NCI-H345 (cell line): ENCODE measurements around the gene ABCA12.
"Not testable (repeated sequence)": the region's sequence is repeated elsewhere in the genome, so short reads cannot be mapped to it uniquely, and the experiment has no call there.

ENCODE experiments used
- DNase-seq: peaks from one replicate; lab custom pipeline; 2025; lab: John Stamatoyannopoulos, UW

ABCA12 gene, protein sequence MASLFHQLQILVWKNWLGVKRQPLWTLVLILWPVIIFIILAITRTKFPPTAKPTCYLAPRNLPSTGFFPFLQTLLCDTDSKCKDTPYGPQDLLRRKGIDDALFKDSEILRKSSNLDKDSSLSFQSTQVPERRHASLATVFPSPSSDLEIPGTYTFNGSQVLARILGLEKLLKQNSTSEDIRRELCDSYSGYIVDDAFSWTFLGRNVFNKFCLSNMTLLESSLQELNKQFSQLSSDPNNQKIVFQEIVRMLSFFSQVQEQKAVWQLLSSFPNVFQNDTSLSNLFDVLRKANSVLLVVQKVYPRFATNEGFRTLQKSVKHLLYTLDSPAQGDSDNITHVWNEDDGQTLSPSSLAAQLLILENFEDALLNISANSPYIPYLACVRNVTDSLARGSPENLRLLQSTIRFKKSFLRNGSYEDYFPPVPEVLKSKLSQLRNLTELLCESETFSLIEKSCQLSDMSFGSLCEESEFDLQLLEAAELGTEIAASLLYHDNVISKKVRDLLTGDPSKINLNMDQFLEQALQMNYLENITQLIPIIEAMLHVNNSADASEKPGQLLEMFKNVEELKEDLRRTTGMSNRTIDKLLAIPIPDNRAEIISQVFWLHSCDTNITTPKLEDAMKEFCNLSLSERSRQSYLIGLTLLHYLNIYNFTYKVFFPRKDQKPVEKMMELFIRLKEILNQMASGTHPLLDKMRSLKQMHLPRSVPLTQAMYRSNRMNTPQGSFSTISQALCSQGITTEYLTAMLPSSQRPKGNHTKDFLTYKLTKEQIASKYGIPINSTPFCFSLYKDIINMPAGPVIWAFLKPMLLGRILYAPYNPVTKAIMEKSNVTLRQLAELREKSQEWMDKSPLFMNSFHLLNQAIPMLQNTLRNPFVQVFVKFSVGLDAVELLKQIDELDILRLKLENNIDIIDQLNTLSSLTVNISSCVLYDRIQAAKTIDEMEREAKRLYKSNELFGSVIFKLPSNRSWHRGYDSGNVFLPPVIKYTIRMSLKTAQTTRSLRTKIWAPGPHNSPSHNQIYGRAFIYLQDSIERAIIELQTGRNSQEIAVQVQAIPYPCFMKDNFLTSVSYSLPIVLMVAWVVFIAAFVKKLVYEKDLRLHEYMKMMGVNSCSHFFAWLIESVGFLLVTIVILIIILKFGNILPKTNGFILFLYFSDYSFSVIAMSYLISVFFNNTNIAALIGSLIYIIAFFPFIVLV (N-terminal part only)

GRCh38 chr2:215138479-215138878, at the start of gene ABCA12:
Gene ABCA12 (minus strand): TSS chr2:215138626. CDS start chr2:215138208, 418 bp downstream.
- DNase-seq = no peak

DNA sequence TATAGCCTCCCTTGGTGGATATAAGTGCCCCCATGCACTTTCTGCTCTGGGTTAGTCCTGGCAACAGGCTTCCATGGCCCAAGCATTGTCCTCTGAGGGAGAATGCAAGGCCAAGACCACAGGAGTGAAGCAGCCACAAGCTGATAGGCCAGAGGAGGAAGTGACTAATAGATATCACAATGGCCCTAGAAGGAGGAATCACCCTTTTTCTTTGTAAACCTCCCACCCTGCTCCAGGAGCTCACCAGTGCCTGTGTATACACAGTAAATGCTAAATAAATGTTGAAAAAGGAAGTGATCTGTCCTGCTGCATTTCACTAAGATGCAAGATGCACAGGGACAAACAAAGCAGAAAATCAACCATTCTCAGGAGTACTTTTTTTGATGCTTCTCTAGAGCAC, 49.7 kb upstream of the ABCA12 start:
- no peak for DNase-seq

- DNase-seq = no peak
Measured at GRCh38 chr2:215186021-215186420, 47.6 kb upstream of the ABCA12 start.

DNA sequence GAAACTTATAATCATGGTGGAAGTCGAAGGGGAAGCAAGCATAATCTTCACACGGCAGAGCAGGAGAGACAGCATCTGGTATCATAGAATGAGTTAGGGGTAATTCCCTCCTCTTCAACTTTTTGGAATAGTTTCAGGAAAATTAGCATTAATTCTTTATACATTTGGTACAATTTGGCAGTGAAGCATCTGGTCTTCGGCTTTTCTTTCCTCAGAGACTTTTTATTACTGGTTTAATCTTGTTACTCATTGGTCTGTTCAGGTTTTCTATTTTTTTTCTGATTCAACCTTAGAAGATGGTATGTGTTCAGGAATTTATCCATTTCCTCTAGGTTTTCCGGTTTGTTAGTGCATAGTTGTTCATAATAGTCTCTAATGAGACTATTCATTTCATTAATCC, 39.7 kb upstream of the ABCA12 start:
- DNase-seq = no peak

- DNase-seq = no peak
Measured at GRCh38 chr2:215171796-215172195, 33.4 kb upstream of the ABCA12 start.

- no peak for DNase-seq
Measured at GRCh38 chr2:215171151-215171550, 32.7 kb upstream of the ABCA12 start.

GRCh38 chr2:215166505-215166904, 28.1 kb upstream of the ABCA12 start:
- not testable (repeated sequence) for DNase-seq

DNA sequence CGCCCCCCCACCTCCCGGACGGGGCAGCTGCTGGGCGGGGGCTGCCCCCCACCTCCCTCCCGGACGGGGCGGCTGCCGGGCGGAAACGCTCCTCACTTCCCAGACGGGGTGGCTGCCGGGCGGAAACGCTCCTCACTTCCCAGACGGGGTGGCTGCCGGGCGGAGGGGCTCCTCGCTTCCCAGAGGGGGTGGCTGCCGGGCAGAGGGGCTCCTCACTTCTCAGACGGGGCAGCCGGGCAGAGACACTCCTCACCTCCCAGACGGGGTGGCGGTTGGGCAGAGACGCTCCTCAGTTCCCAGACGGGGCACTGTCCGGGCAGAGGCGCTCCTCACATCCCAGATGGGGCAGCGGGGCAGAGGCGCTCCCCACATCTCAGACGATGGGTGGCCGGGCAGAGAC, 24.9 kb upstream of the ABCA12 start:
- DNase-seq = not testable (repeated sequence)

DNA sequence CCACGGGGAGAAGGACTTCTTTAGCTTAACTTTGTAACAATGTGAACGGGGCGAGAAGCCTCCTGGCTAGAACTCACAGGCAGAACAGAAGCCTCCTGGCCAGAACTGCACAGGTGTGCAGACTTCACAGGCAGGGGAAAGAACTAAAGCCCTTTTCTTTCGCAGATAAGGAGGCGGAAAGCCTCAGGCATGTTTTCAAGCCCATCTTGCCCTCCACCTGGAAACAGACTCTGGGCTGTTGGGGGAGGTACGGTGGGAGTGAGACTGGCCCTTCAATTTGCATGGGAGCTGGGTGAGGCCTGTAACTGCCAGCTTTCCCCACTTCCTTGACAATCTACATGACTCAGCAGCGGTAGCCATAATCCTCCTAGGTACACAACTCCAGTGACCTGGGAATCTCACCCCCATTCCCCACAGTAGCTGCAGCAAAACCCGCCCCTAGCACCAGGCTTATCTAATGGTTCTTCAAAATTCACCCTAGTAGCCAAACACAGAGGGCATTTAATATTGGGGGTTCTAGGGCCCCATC, 22.9 kb upstream of the ABCA12 start:
- no peak for DNase-seq

DNA sequence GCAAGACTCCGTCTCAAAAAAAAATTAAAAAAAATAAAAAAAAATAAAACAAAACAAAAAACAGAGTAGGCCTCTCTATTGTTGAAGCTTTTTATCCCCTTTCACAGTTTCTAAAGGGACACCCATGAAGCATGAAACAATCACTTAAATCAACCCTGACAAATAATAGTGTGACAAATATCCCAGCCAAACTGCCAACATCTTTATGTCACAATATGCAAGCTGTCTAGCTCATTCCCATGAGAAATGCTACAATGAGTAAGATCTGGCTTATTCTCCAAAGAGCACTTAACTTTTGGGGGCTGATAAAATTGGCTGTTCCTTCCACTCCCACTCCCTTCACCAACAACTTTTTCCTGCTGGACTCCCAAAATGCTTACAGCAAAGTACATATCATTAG, 21.7 kb upstream of the ABCA12 start:
- no peak for DNase-seq

- no peak for DNase-seq
Measured at GRCh38 chr2:215156453-215156852, 18.0 kb upstream of the ABCA12 start.

DNA sequence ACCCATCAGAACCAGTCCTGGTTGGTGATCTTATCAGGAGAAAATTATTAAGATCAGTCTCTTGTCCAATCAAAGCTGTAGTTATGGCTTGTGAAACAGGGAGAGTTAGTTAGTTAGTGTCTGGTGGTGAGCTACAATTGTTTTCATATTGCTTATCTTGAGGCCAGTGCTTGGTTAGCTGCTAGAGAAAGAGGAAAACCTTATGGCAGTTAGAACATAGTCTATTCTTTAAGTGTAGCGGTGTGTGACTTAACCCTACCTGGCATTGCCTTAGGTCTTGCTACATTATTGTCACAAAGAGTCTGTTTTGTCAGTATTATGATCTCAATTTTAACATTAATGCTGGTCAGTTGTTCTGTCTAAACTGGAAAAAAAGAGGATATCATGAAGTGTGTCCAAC, 11.5 kb upstream of the ABCA12 start:
- DNase-seq = no peak

DNA sequence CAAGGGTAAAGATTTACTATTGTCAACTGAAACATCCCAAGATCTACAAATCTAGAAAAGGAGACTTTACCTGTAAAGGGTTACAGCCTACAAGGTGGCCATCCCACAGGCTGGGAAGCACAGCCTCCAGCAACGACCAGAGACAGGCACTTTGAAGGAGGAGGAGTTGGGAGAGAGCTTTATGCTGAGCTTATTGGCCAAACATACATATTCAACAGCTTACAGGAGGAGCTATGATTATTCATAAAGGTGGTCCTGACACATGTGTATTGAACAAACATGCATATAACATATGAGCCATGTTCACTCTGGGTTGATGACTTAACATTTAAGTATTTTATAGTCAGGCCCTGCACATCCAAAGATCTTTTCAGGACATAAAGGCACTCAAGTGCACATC, 11.1 kb upstream of the ABCA12 start:
- DNase-seq = no peak

DNA sequence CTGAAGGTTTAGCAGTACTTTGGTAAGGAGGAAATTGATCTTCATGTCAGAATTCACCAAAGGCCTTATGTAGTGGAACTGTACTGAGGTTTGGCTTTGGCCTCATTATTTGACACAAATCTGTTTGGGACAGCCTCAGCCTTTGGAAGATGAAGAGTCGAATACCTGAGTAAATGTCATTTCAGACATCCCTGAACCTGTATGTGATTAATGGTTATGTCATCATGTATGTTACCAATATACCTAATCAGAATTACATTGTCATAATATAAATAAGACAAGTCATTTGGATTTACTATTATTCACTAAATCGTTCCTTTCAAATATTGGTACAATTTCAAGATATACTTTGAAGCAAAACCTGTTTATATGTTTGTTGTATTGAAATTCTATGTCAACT, 10.6 kb upstream of the ABCA12 start:
- DNase-seq = no peak

DNA sequence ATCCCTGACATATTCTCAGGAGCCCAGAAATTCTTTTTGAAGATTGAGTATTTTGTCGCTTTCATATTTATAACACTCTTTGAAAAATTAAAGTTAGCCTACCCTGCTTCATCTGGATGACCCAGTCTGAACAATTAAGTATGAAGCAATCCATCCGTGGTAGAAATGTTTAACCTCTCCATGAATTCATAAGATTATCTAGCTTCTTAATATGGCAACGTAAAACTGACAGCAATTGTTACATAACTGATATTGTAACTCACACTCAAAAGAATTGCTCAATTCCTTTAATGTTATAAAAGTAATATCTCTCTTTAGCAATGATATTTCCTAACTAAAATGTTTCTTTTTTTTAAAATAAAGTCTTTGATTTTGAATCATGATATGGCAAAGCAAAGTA, 7.2 kb upstream of the ABCA12 start:
- no peak for DNase-seq

DNA sequence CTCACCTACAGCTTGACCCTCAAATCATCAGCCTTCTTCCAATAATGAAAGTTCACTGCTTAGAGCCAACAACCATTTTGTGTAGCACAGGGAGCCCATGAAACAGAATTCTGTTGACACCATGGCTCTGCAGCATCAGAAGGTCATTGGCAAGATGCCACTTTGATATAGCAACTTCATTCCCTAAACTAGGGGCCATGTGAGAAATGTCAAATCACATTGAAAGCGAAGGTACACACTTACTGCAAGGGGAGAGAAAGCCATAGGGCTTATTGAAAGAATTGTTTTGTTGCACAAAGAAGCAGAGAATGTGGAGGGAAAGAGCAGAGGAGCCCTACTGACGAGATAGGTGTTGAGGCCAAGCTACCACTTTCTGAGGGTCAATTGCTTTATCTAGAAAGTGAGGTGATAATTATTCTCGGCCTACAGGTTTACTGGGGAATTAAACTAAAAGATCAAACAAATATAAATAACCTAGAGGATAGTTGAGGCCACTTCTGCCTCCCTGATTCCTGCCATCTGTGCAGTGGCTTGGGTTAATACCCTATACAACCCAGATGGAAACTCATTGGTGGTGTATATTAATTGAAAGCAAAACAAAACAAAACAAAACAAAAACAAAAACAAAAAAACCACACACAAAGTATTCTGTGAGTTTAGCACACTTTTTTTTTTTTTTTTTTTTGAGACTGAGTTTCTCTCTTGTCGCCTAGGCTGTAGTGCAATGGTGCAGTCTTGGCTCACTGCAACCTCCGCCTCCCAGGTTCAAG, 5.9 kb upstream of the ABCA12 start:
- DNase-seq = no peak

DNA sequence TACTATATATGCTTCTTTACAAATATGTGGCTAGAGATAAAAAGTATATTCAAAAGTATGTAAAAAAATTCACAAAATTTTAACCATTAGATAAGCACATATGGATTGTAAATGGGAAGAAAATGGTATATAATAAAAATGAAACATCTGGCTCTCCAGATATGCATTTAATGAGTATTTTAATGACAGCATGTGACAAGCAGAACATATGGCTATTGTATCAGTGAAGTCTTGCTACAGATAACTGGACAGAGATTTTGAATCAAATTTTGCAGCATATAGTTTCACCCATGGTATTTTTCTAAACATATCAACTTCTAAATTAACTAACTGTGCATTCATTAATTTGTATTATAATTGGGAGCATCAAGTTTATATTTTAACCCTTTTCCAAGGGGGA, 5.0 kb upstream of the ABCA12 start:
- no peak for DNase-seq

- no peak for DNase-seq
Measured at GRCh38 chr2:215141706-215142105, 3.3 kb upstream of the ABCA12 start.

DNA sequence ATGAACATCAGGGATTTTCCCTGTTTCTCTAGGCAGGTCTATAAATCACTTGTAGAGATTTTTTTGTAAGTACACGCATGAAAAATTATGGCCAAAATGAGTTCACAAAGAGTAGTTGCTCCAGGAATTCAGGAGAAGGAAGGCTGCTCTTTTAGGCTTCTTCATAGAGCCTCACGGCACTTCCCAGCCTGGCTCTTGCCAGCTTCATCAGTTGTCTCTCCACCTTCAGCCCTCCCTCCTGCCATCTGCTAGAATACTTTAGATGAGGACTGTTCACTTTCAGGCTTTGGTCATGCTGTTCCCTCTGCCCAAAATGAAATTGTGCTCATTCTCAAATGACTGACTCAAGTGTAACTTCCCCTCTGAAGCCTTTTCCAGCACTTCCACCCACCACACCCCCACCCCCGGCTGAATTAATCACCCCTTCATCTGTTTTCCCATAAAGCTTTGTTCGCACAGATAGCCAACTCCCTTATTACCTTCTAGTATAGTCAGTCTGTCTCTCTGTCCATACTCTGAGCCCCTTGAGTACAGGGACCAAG, 1.8 kb upstream of the ABCA12 start:
- DNase-seq = no peak

- DNase-seq = no peak
Measured at GRCh38 chr2:215137741-215138340, 585 bp downstream of the ABCA12 start.

DNA sequence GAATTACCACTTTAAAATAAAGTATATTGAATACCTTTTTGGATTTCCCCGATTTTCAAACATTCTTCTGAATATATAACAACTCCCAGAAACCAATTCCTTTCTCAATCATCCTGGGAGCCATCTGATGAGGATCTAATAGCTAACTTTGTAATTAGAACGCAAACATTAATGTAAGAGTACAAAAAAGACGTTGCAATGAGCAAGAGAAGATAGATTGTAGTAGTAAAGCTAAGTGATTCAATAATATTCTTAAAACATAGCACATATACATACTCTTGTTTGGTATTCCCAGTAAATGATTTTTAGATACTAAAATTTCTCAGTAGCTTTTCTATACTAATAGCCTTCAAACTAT, 1.1 kb downstream of the ABCA12 start:
- no peak for DNase-seq
